Measurements from ENCODE around the gene FOXD1. TPM values are rescaled to one million over a fixed set of nuclear protein-coding genes. Genes with fewer than 3 reads are reported as not detected.

Gene FOXD1
- total and polyA plus RNA-seq, 2 of the 4 experiments (the other 2 are of a cell fraction): 3.2 to 23.1 TPM

DNA sequence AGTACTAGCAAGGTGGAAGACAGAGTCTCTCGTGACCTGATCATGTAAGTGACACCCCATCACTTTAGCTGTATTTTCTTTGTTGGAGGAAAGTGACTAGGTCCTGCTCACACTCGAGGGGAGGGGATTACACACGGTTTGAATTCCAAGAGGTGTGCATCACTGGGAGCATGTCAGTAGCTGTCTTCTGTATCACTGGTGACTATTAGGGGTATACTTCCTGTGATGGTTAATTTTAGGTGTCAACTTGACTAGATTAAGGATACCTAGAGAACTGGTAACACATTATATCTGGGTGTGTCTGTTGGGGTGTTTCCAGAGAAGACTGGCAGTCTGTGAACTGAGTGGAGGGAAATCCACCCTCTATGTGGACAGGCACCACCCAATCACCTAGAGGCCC lies 22.5 kb downstream of the FOXD1 start:
- 0 out of 3 replicates have a peak overlapping the region, but pooled peaks have one; percentile 36 for H2BK15ac ChIP-seq (ENCODE audit: low read depth, low read length)
- H3K4me1 ChIP-seq (ENCODE audit: control insufficient read depth, insufficient read depth, low read length): 0 out of 2 replicates have a peak, but pooled peaks cover 3% of the 10 kb centered on the region
- BruUV-seq (replicated peaks): no TSS peak
- H2AFZ ChIP-seq (replicated peaks; ENCODE audit: low read length, poor library complexity): no peak overlapping the region
- H3K27ac ChIP-seq (ENCODE audit: insufficient read depth, low read length): no peak overlapping the region
- no peak overlapping the region for H3K4me2 ChIP-seq (ENCODE audit: low read depth, low read length)
- no peak overlapping the region for H4K5ac ChIP-seq (ENCODE audit: low read depth, low read length)
- H3K18ac ChIP-seq (ENCODE audit: low read depth, low read length): no peak overlapping the region
- H3K9me1 ChIP-seq (ENCODE audit: insufficient read depth, low read length): peaks cover 5% of the 10 kb centered on the region; the same call in 1 of the 2 replicates
- DNase-seq (no peak), ATAC-seq (ENCODE audit: low read depth) (no peak)
- no peaks in the 10 kb centered on the region for H3K27me3 ChIP-seq (ENCODE audit: control insufficient read depth, insufficient read depth, low read length)
- H2AK5ac ChIP-seq (ENCODE audit: low read depth, low read length): peak overlapping the region; percentile 43; the same call in 1 of the 2 replicates
- H2BK120ac ChIP-seq (ENCODE audit: low read depth, low read length): no peak overlapping the region
- no CpG with 5 or more reads among the region's 3 CpGs for WGBS, 2 experiments (ENCODE audit: extremely low coverage in 2 of 2, insufficient read length in 1 of 2)
- H3K79me1 ChIP-seq (ENCODE audit: low read depth in 1 of 2, low read length in 2 of 2): no peaks in the 10 kb centered on the region
- intact Hi-C loops (cut with micrococcal nuclease): no loop called here
- H3K23ac ChIP-seq (ENCODE audit: low read depth, low read length): no peak overlapping the region
- H3K56ac ChIP-seq (ENCODE audit: extremely low read depth, insufficient read depth, low read length): no peak overlapping the region
- CTCF ChIA-PET: no interaction called here
- peak overlapping the region; percentile 47 for H2AK9ac ChIP-seq (replicated peaks; ENCODE audit: low read depth, low read length, poor library complexity)
- H2BK20ac ChIP-seq (ENCODE audit: low read depth, low read length): peak overlapping the region; percentile 49; the same call in 1 of the 2 replicates
- POLR2A ChIA-PET (ENCODE audit: unreplicated experiment): no interaction called here
- H3K36me3 ChIP-seq (ENCODE audit: control insufficient read depth, insufficient read depth, low read length): no peaks in the 10 kb centered on the region
- H4K20me1 ChIP-seq (ENCODE audit: insufficient read depth, low read length): no peaks in the 10 kb centered on the region
- H3K9ac ChIP-seq (ENCODE audit: low read depth, low read length): no peak overlapping the region
- in situ Hi-C loops (cut with MboI; ENCODE audit: low sequenced_read_pairs): no loop called here
- H3K4me3 ChIP-seq (ENCODE audit: insufficient read depth, low read depth, low read length): no peak overlapping the region
- H2BK5ac ChIP-seq (ENCODE audit: low read depth, low read length, poor library complexity, severe bottlenecking): no peak overlapping the region
- H3K14ac ChIP-seq (replicated peaks; ENCODE audit: low read depth, low read length): peak overlapping the region; percentile 74
- no peak overlapping the region for H4K91ac ChIP-seq (ENCODE audit: insufficient read depth, low read depth, low read length)
- no peak for TF ChIP-seq RCOR1 (IDR thresholded peaks at IDR 0.05; ENCODE audit: insufficient replicate concordance, low read length)
- TF ChIP-seq BHLHE40 (IDR thresholded peaks at IDR 0.05; ENCODE audit: low read depth, low read length): no peak
- no peak for TF ChIP-seq CHD1 (IDR thresholded peaks at IDR 0.05; ENCODE audit: low read depth, low read length)
- TF ChIP-seq, protein P1, sequence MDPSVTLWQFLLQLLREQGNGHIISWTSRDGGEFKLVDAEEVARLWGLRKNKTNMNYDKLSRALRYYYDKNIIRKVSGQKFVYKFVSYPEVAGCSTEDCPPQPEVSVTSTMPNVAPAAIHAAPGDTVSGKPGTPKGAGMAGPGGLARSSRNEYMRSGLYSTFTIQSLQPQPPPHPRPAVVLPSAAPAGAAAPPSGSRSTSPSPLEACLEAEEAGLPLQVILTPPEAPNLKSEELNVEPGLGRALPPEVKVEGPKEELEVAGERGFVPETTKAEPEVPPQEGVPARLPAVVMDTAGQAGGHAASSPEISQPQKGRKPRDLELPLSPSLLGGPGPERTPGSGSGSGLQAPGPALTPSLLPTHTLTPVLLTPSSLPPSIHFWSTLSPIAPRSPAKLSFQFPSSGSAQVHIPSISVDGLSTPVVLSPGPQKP (IDR thresholded peaks at IDR 0.05; ENCODE audit: borderline replicate concordance, low read depth, low read length): no peak
- TF ChIP-seq POLR2A (IDR thresholded peaks at IDR 0.05; ENCODE audit: low read depth, low read length): no peak
- no peak for TF ChIP-seq MXI1 (IDR thresholded peaks at IDR 0.05; ENCODE audit: borderline replicate concordance, low read depth, low read length)
- TF ChIP-seq FOS (IDR thresholded peaks at IDR 0.05; ENCODE audit: low read depth, low read length): no peak
- TF ChIP-seq, protein P2, sequence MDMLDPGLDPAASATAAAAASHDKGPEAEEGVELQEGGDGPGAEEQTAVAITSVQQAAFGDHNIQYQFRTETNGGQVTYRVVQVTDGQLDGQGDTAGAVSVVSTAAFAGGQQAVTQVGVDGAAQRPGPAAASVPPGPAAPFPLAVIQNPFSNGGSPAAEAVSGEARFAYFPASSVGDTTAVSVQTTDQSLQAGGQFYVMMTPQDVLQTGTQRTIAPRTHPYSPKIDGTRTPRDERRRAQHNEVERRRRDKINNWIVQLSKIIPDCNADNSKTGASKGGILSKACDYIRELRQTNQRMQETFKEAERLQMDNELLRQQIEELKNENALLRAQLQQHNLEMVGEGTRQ (IDR thresholded peaks at IDR 0.05; ENCODE audit: low read depth, low read length): no peak
- TF ChIP-seq MAFK (IDR thresholded peaks at IDR 0.05; ENCODE audit: low read depth, low read length): no peak
- no peak for TF ChIP-seq SMC3 (IDR thresholded peaks at IDR 0.05; ENCODE audit: low read depth, low read length)
- TF ChIP-seq, protein P3, sequence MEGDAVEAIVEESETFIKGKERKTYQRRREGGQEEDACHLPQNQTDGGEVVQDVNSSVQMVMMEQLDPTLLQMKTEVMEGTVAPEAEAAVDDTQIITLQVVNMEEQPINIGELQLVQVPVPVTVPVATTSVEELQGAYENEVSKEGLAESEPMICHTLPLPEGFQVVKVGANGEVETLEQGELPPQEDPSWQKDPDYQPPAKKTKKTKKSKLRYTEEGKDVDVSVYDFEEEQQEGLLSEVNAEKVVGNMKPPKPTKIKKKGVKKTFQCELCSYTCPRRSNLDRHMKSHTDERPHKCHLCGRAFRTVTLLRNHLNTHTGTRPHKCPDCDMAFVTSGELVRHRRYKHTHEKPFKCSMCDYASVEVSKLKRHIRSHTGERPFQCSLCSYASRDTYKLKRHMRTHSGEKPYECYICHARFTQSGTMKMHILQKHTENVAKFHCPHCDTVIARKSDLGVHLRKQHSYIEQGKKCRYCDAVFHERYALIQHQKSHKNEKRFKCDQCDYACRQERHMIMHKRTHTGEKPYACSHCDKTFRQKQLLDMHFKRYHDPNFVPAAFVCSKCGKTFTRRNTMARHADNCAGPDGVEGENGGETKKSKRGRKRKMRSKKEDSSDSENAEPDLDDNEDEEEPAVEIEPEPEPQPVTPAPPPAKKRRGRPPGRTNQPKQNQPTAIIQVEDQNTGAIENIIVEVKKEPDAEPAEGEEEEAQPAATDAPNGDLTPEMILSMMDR (conservative IDR thresholded peaks at IDR 0.05; ENCODE audit: low read depth, low read length): no peak
- no peak for TF ChIP-seq NFE2L2 (IDR thresholded peaks at IDR 0.05; ENCODE audit: low read depth, low read length)
- no peak for TF ChIP-seq RAD21 (IDR thresholded peaks at IDR 0.05; ENCODE audit: low read length)
- dilution Hi-C loops (cut with HindIII; ENCODE audit: low sequenced_read_pairs, unreplicated experiment): no loop called here
- H3K4ac ChIP-seq (ENCODE audit: low read depth, low read length): no peak overlapping the region
- H4K8ac ChIP-seq (ENCODE audit: low read depth in 2 of 2, low read length in 2 of 2): no peak overlapping the region
- H3K9me3 ChIP-seq (ENCODE audit: control insufficient read depth, insufficient read depth, low read length): no peaks in the 10 kb centered on the region

All from IMR-90 (cell line).